Measurements from ENCODE around the gene AKNA. TPM values are rescaled to one million over a fixed set of nuclear protein-coding genes. Genes with fewer than 3 reads are reported as not detected.

AKNA gene
- polyA plus RNA-seq, 1 of the 3 experiments (the other 2 are of a cell fraction), result 0.84 TPM

DNA sequence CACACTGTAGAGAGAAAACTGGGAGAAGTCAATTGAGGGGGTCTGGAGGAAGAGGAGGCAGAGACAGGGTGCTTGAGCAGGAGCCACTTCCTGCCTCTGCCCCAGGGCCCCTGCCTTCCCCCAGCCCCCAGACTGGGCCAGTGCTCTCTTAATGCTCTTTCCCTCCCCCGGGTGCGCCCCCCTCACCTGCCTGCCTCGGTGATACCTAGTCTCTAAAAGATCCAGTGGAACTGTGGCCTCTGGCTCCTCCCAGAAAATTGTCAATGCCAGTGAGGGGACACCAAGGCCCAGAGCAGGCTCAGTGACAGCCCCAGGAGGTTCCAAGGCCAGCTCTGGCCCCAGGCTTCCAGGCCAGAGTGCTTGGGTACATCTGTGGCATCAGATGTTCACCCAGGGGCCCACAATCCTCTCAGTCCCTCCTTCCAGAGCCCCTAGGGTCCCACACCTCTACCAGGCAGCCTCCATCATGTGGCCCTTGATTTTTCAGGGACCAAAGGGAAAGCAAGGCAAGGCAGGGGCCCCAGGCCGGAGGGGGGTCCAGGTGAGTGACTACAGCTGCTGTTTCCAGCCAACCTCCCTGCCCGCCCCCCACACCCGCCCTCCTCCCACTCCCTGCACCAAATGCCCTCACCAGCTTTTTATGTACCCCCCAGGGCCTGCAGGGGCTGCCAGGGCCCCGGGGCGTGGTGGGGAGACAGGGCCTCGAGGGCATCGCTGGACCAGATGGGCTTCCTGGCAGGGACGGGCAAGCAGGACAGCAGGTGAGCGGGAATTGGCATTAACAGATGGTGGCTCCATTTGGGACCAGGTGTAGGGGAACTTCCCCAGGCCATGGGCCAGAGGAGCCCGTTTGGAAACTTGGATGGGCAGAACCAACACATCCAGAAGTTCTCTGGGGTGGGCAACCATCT is 98.0 kb downstream of the AKNA start:
- H3K27ac ChIP-seq (ENCODE audit: low read depth in 2 of 2, low read length in 1 of 2), result no peak overlapping the region
- WGBS (ENCODE audit: low lambda C conversion rate), result 84% methylated on average over 10 of the region's 13 CpGs
- no peaks in the 10 kb centered on the region for H3K27me3 ChIP-seq (ENCODE audit: insufficient read depth)
- H3K4me1 ChIP-seq (ENCODE audit: control insufficient read depth in 1 of 2, insufficient read depth in 2 of 2, low read depth in 1 of 2, low read length in 1 of 2), result peaks cover 22 to 28% of the 10 kb centered on the region in 2 experiments; a peak in 3 of 4 replicates
- H3K79me2 ChIP-seq (ENCODE audit: insufficient read depth), result no peaks in the 10 kb centered on the region
- DNase-seq, result no peak
- ChIA-PET CTCF (interaction anchor here (1.0 to 17.8 kb wide), 38 partner anchors 9 to 608 kb away, joined by 3 to 269 read pairs (median 8); partner anchors contain the start of genes AMBP, COL27A1 and KIF12), POLR2A (no interaction called here)
- H3K9me3 ChIP-seq, result peaks cover 6% of the 10 kb centered on the region; the same call in 1 of the 2 replicates
- TF ChIP-seq FOSL2 (IDR thresholded peaks at IDR 0.05; ENCODE audit: borderline replicate concordance, low read depth) (no peak), SIN3A (IDR thresholded peaks at IDR 0.05; ENCODE audit: borderline replicate concordance, low read depth, low read length) (no peak), RXRA (IDR thresholded peaks at IDR 0.05; ENCODE audit: borderline replicate concordance, low read depth) (no peak), TCF12 (IDR thresholded peaks at IDR 0.05) (no peak), FOXM1 (IDR thresholded peaks at IDR 0.05; ENCODE audit: low read depth) (no peak), JUND (IDR thresholded peaks at IDR 0.05) (no peak), RCOR1 (IDR thresholded peaks at IDR 0.05; ENCODE audit: low read length) (no peak), EP300 (IDR thresholded peaks at IDR 0.05; ENCODE audit: borderline replicate concordance in 1 of 2, low read depth in 1 of 2, low read length in 1 of 2) (no peak), SMC3 (IDR thresholded peaks at IDR 0.05; ENCODE audit: low read depth, low read length) (no peak), EZH2phosphoT487 (IDR thresholded peaks at IDR 0.05; ENCODE audit: borderline replicate concordance, low read depth) (no peak), MEF2A (IDR thresholded peaks at IDR 0.05; ENCODE audit: borderline replicate concordance, low read depth) (no peak), NFIC (IDR thresholded peaks at IDR 0.05; ENCODE audit: borderline replicate concordance) (no peak)
- TF ChIP-seq, protein P1, sequence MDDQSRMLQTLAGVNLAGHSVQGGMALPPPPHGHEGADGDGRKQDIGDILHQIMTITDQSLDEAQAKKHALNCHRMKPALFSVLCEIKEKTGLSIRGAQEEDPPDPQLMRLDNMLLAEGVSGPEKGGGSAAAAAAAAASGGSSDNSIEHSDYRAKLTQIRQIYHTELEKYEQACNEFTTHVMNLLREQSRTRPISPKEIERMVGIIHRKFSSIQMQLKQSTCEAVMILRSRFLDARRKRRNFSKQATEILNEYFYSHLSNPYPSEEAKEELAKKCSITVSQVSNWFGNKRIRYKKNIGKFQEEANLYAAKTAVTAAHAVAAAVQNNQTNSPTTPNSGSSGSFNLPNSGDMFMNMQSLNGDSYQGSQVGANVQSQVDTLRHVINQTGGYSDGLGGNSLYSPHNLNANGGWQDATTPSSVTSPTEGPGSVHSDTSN (IDR thresholded peaks at IDR 0.05), result no peak
- TF ChIP-seq, protein P2, sequence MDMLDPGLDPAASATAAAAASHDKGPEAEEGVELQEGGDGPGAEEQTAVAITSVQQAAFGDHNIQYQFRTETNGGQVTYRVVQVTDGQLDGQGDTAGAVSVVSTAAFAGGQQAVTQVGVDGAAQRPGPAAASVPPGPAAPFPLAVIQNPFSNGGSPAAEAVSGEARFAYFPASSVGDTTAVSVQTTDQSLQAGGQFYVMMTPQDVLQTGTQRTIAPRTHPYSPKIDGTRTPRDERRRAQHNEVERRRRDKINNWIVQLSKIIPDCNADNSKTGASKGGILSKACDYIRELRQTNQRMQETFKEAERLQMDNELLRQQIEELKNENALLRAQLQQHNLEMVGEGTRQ (IDR thresholded peaks at IDR 0.05; ENCODE audit: borderline replicate concordance, low read depth, low read length), result no peak
- TF ChIP-seq, protein P3, sequence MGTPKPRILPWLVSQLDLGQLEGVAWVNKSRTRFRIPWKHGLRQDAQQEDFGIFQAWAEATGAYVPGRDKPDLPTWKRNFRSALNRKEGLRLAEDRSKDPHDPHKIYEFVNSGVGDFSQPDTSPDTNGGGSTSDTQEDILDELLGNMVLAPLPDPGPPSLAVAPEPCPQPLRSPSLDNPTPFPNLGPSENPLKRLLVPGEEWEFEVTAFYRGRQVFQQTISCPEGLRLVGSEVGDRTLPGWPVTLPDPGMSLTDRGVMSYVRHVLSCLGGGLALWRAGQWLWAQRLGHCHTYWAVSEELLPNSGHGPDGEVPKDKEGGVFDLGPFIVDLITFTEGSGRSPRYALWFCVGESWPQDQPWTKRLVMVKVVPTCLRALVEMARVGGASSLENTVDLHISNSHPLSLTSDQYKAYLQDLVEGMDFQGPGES (IDR thresholded peaks at IDR 0.05; ENCODE audit: low read depth, low read length), result no peak
- TF ChIP-seq, protein P4, sequence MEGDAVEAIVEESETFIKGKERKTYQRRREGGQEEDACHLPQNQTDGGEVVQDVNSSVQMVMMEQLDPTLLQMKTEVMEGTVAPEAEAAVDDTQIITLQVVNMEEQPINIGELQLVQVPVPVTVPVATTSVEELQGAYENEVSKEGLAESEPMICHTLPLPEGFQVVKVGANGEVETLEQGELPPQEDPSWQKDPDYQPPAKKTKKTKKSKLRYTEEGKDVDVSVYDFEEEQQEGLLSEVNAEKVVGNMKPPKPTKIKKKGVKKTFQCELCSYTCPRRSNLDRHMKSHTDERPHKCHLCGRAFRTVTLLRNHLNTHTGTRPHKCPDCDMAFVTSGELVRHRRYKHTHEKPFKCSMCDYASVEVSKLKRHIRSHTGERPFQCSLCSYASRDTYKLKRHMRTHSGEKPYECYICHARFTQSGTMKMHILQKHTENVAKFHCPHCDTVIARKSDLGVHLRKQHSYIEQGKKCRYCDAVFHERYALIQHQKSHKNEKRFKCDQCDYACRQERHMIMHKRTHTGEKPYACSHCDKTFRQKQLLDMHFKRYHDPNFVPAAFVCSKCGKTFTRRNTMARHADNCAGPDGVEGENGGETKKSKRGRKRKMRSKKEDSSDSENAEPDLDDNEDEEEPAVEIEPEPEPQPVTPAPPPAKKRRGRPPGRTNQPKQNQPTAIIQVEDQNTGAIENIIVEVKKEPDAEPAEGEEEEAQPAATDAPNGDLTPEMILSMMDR (IDR thresholded peaks at IDR 0.05), result no peak
- H3K9me2 ChIP-seq, result no peaks in the 10 kb centered on the region
- no peak overlapping the region for H2AFZ ChIP-seq (ENCODE audit: low read depth)
- no peak overlapping the region for H3K9ac ChIP-seq
- peaks cover 7 to 30% of the 10 kb centered on the region in 2 experiments for H3K36me3 ChIP-seq (replicated peaks in 1 of 2; ENCODE audit: control insufficient read depth in 1 of 2, insufficient read depth in 2 of 2, low read length in 1 of 2)
- no peak overlapping the region for H3K4me2 ChIP-seq
- H3F3A ChIP-seq (replicated peaks; ENCODE audit: insufficient read depth), result peaks cover 4% of the 10 kb centered on the region
- H3K4me3 ChIP-seq (ENCODE audit: low read depth in 2 of 2, low read length in 1 of 2), result no peak overlapping the region
- H4K20me1 ChIP-seq (ENCODE audit: insufficient read depth), result no peaks in the 10 kb centered on the region
